T-helper 17 cell (primary cell): ENCODE measurements around the gene PLB1. TPM values are rescaled to one million over a fixed set of nuclear protein-coding genes. Genes with fewer than 3 reads are reported as not detected.

Experiments
- ATAC-seq: fragments of 150-1000 bp; cut with Tn5 transposase; 2 replicates; pipeline ENCODE4 v1.10.0; 2021; ENCODE audit warnings: mild to moderate bottlenecking, moderate library complexity
- DNase-seq, 3 donors: peaks; one replicate each; pipeline versions ENCODE4 v3.0.0 to v3.0.0-alpha.2; 2020 to 2021
- H3K9me3 ChIP-seq: one replicate; pipeline ENCODE4 v1.7.0; 2013; ENCODE audit warnings: low read length, mild to moderate bottlenecking; ENCODE audit not compliant: control insufficient read depth, poor library complexity, severe bottlenecking
- H3K27ac Mint-ChIP-seq: one replicate; pipeline ENCODE4 v1.8.0; 2022; ENCODE audit warnings: mild to moderate bottlenecking, moderate library complexity, mixed read lengths
- H3K27me3 Mint-ChIP-seq: one replicate; pipeline ENCODE4 v1.8.0; 2022; ENCODE audit warnings: mixed read lengths
- H3K36me3 Mint-ChIP-seq: one replicate; pipeline ENCODE4 v1.8.0; 2022; ENCODE audit warnings: low read depth, mixed read lengths
- H3K4me1 Mint-ChIP-seq: one replicate; pipeline ENCODE4 v1.8.0; 2022; ENCODE audit warnings: mild to moderate bottlenecking, mixed read lengths
- H3K4me3 Mint-ChIP-seq: one replicate; pipeline ENCODE4 v1.8.0; 2022; ENCODE audit warnings: mild to moderate bottlenecking, moderate library complexity, mixed read lengths
- total RNA-seq, 4 donors: library from RNA in 2 of 4; stranded (reverse) in 2 of 4; gene quantifications; one replicate each; pipeline ENCODE4 v1.2.3 and lab custom pipeline; 2022 to 2026

PLB1 gene
- total RNA-seq, 2 donors from 2014 or later, result 2.2 to 2.7 TPM

- ATAC-seq (no peak), DNase-seq (no peak)
- Mint-ChIP-seq H3K4me3 (no peak overlapping the region), H3K36me3 (peaks cover 4% of the 10 kb centered on the region), H3K27me3 (peaks cover 6% of the 10 kb centered on the region), H3K4me1 (peaks cover 7% of the 10 kb centered on the region), H3K27ac (no peak overlapping the region)
- H3K9me3 ChIP-seq, result no peaks in the 10 kb centered on the region
Observed at GRCh38 chr2:28556303-28556702, 60.4 kb downstream of the PLB1 start.

GRCh38 chr2:28557389-28558131 is 61.7 kb downstream of the PLB1 start:
- H3K9me3 ChIP-seq, result no peaks in the 10 kb centered on the region
- Mint-ChIP-seq H3K4me3 (no peak overlapping the region), H3K4me1 (peaks cover 2% of the 10 kb centered on the region), H3K27me3 (peaks cover 6% of the 10 kb centered on the region), H3K36me3 (peaks cover 4% of the 10 kb centered on the region), H3K27ac (no peak overlapping the region)
- DNase-seq, result no peak
- ATAC-seq, result no peak

GRCh38 chr2:28558158-28558820 is 62.4 kb downstream of the PLB1 start:
- H3K4me1 Mint-ChIP-seq, result peaks cover 2% of the 10 kb centered on the region
- H3K27ac Mint-ChIP-seq, result no peak overlapping the region
- no peak for DNase-seq
- ATAC-seq, result no peak
- H3K27me3 Mint-ChIP-seq, result peaks cover 6% of the 10 kb centered on the region
- no peak overlapping the region for H3K4me3 Mint-ChIP-seq
- H3K9me3 ChIP-seq, result no peaks in the 10 kb centered on the region
- peaks cover 4% of the 10 kb centered on the region for H3K36me3 Mint-ChIP-seq

- Mint-ChIP-seq H3K27ac (no peak overlapping the region), H3K27me3 (peaks cover 6% of the 10 kb centered on the region), H3K4me3 (no peak overlapping the region), H3K36me3 (peaks cover 4% of the 10 kb centered on the region), H3K4me1 (peaks cover 2% of the 10 kb centered on the region)
- no peak for ATAC-seq
- H3K9me3 ChIP-seq, result no peaks in the 10 kb centered on the region
- no peak for DNase-seq
Observed at GRCh38 chr2:28558918-28559317, 63.1 kb downstream of the PLB1 start.

GRCh38 chr2:28563869-28564268 is 68.0 kb downstream of the PLB1 start:
- no peak overlapping the region for H3K27ac Mint-ChIP-seq

GRCh38 chr2:28564346-28564745 is 68.5 kb downstream of the PLB1 start:
- peaks cover 8% of the 10 kb centered on the region for H3K4me1 Mint-ChIP-seq
- H3K36me3 Mint-ChIP-seq, result peaks cover 6% of the 10 kb centered on the region
- ATAC-seq, result no peak
- DNase-seq, result no peak
- H3K4me3 Mint-ChIP-seq, result no peak overlapping the region
- H3K27ac Mint-ChIP-seq, result no peak overlapping the region
- H3K27me3 Mint-ChIP-seq, result peaks cover 16% of the 10 kb centered on the region
- no peaks in the 10 kb centered on the region for H3K9me3 ChIP-seq

More at GRCh38 chr2:28563869-28564268, 68.0 kb downstream of the PLB1 start:
- ATAC-seq (no peak), DNase-seq (no peak)
- Mint-ChIP-seq H3K27me3 (peaks cover 12% of the 10 kb centered on the region), H3K36me3 (peaks cover 4% of the 10 kb centered on the region), H3K4me1 (peaks cover 8% of the 10 kb centered on the region), H3K4me3 (no peak overlapping the region)
- H3K9me3 ChIP-seq, result no peaks in the 10 kb centered on the region

- H3K9me3 ChIP-seq, result no peaks in the 10 kb centered on the region
- DNase-seq, result no peak
- Mint-ChIP-seq H3K36me3 (peaks cover 6% of the 10 kb centered on the region), H3K27ac (peak overlapping the region; percentile 77), H3K4me1 (peaks cover 8% of the 10 kb centered on the region), H3K27me3 (peaks cover 16% of the 10 kb centered on the region), H3K4me3 (no peak overlapping the region)
- no peak for ATAC-seq
Observed at GRCh38 chr2:28565033-28565432, 69.2 kb downstream of the PLB1 start.

- H3K27ac Mint-ChIP-seq, result peak overlapping the region; percentile 77
- H3K36me3 Mint-ChIP-seq, result peaks cover 4% of the 10 kb centered on the region
- peaks cover 7% of the 10 kb centered on the region for H3K4me1 Mint-ChIP-seq
- H3K27me3 Mint-ChIP-seq, result peaks cover 15% of the 10 kb centered on the region
- DNase-seq (no peak), ATAC-seq (no peak)
- peak overlapping the region; percentile 88 for H3K4me3 Mint-ChIP-seq
- H3K9me3 ChIP-seq, result no peaks in the 10 kb centered on the region
Observed at GRCh38 chr2:28565720-28566295, 69.9 kb downstream of the PLB1 start.

GRCh38 chr2:28566521-28567041 is 70.7 kb downstream of the PLB1 start:
- peak overlapping the region; percentile 77 for H3K27ac Mint-ChIP-seq

GRCh38 chr2:28567061-28567471 is 71.2 kb downstream of the PLB1 start:
- H3K36me3 Mint-ChIP-seq, result peaks cover 2% of the 10 kb centered on the region
- DNase-seq, result peak in 1 of 3 donors; percentile 22
- H3K27ac Mint-ChIP-seq, result peak overlapping the region; percentile 77
- peaks cover 10% of the 10 kb centered on the region for H3K27me3 Mint-ChIP-seq
- peaks cover 6% of the 10 kb centered on the region for H3K4me1 Mint-ChIP-seq
- H3K4me3 Mint-ChIP-seq, result peak overlapping the region; percentile 88
- ATAC-seq, result peak; percentile 47
- H3K9me3 ChIP-seq, result no peaks in the 10 kb centered on the region

More at GRCh38 chr2:28566521-28567041, 70.7 kb downstream of the PLB1 start:
- peaks cover 2% of the 10 kb centered on the region for H3K36me3 Mint-ChIP-seq
- H3K4me3 Mint-ChIP-seq, result peak overlapping the region; percentile 88
- ATAC-seq (peak; percentile 98), DNase-seq (peak; percentile 86 to 93 (median 88))
- peaks cover 6% of the 10 kb centered on the region for H3K4me1 Mint-ChIP-seq
- peaks cover 10% of the 10 kb centered on the region for H3K27me3 Mint-ChIP-seq
- no peaks in the 10 kb centered on the region for H3K9me3 ChIP-seq

- H3K9me3 ChIP-seq, result no peaks in the 10 kb centered on the region
- Mint-ChIP-seq H3K4me3 (peak overlapping the region; percentile 88), H3K27me3 (peaks cover 10% of the 10 kb centered on the region), H3K4me1 (peaks cover 6% of the 10 kb centered on the region), H3K27ac (peak overlapping the region; percentile 77), H3K36me3 (peaks cover 2% of the 10 kb centered on the region)
- ATAC-seq (no peak), DNase-seq (no peak)
Observed at GRCh38 chr2:28568036-28568435, 72.2 kb downstream of the PLB1 start.

- peaks cover 6% of the 10 kb centered on the region for H3K4me1 Mint-ChIP-seq
- no peak for ATAC-seq
Observed at GRCh38 chr2:28568533-28568932, 72.7 kb downstream of the PLB1 start.

GRCh38 chr2:28570431-28570830 is 74.6 kb downstream of the PLB1 start:
- Mint-ChIP-seq H3K27me3 (peaks cover 10% of the 10 kb centered on the region), H3K36me3 (peaks cover 2% of the 10 kb centered on the region), H3K4me3 (no peak overlapping the region), H3K4me1 (peaks cover 6% of the 10 kb centered on the region), H3K27ac (no peak overlapping the region)
- ATAC-seq, result no peak
- no peak for DNase-seq
- H3K9me3 ChIP-seq, result no peaks in the 10 kb centered on the region

More at GRCh38 chr2:28568533-28568932, 72.7 kb downstream of the PLB1 start:
- no peak for DNase-seq
- peaks cover 10% of the 10 kb centered on the region for H3K27me3 Mint-ChIP-seq
- peaks cover 2% of the 10 kb centered on the region for H3K36me3 Mint-ChIP-seq
- H3K27ac Mint-ChIP-seq, result no peak overlapping the region
- no peak overlapping the region for H3K4me3 Mint-ChIP-seq
- H3K9me3 ChIP-seq, result no peaks in the 10 kb centered on the region
